ENCODE data around the gene CCDC8.

- no peak for TF ChIP-seq CTCF (IDR thresholded peaks at IDR 0.05)
- no peak for TF ChIP-seq POLR2A (IDR thresholded peaks at IDR 0.05)
These were observed 5.3 kb downstream of the CCDC8 start for GRCh38 chr19:46407856-46408663.
